Central memory CD8-positive, alpha-beta T cell (primary cell): ENCODE data around the gene PPP1R7.

ENCODE experiments used
- ATAC-seq: fragments of 150-1000 bp; cut with Tn5 transposase; replicated peaks from 2 replicates; pipeline ENCODE4 v1.10.0; 2022; ENCODE audit warnings: mild to moderate bottlenecking, moderate FRiP score, moderate number of reproducible peaks; ENCODE audit not compliant: poor library complexity, severe bottlenecking; ENCODE audit errors: extremely low read depth
- DNase-seq, 2 donors: peaks; one replicate each; pipeline ENCODE4 v3.0.0; 2021; ENCODE audit warnings: low spot score in 2 of 2
- H3K27ac Mint-ChIP-seq: one replicate; pipeline ENCODE4 v1.8.0; 2022; ENCODE audit warnings: low read depth, mild to moderate bottlenecking, moderate library complexity, mixed read lengths
- H3K27me3 Mint-ChIP-seq: one replicate; pipeline ENCODE4 v1.8.0; 2022; ENCODE audit warnings: mixed read lengths
- H3K36me3 Mint-ChIP-seq: one replicate; pipeline ENCODE4 v1.8.0; 2022; ENCODE audit warnings: mild to moderate bottlenecking, moderate library complexity, mixed read lengths; ENCODE audit not compliant: insufficient read depth
- H3K4me1 Mint-ChIP-seq: one replicate; pipeline ENCODE4 v1.8.0; 2022; ENCODE audit warnings: mixed read lengths
- H3K4me3 Mint-ChIP-seq: one replicate; pipeline ENCODE4 v1.8.0; 2022; ENCODE audit warnings: mild to moderate bottlenecking, moderate library complexity, mixed read lengths
- H3K9me3 Mint-ChIP-seq: one replicate; pipeline ENCODE4 v1.8.0; 2022; ENCODE audit warnings: mixed read lengths

Gene PPP1R7

DNA sequence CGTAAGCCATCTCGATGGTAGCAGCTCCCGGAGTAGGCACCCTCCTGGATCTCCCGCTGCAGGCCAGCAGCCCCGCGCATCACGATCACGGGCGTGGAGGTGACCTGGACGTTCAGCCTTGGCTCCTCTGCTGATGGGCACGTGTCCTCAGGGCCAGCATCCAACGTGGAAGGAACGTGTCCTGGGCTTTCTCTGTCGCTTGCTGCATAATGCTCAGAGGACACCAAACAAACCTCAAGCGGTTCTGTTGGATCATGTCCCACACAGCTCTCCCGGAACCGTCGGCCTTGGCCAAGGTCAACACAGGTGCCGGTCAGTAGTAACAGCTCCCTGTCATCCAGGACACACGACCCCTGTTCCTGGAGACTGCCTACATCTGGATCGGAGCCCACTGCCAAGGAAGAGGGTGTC is 24.1 kb upstream of the PPP1R7 start:
- H3K27ac Mint-ChIP-seq: no peak overlapping the region
- ATAC-seq: no peak
- peaks cover 20% of the 10 kb centered on the region for H3K4me1 Mint-ChIP-seq
- H3K4me3 Mint-ChIP-seq: no peak overlapping the region
- H3K9me3 Mint-ChIP-seq: no peaks in the 10 kb centered on the region
- DNase-seq: no peak
- peaks cover 13% of the 10 kb centered on the region for H3K36me3 Mint-ChIP-seq
- no peaks in the 10 kb centered on the region for H3K27me3 Mint-ChIP-seq

GRCh38 chr2:241126771-241127202 is 23.5 kb upstream of the PPP1R7 start:
- Mint-ChIP-seq H3K4me1 (peaks cover 20% of the 10 kb centered on the region), H3K27ac (peak overlapping the region; percentile 95)

GRCh38 chr2:241128266-241128665 is 22.0 kb upstream of the PPP1R7 start:
- ATAC-seq (no peak), DNase-seq (no peak)
- Mint-ChIP-seq H3K4me1 (peaks cover 20% of the 10 kb centered on the region), H3K9me3 (no peaks in the 10 kb centered on the region), H3K4me3 (peak overlapping the region; percentile 41), H3K27me3 (no peaks in the 10 kb centered on the region), H3K36me3 (peaks cover 8% of the 10 kb centered on the region), H3K27ac (peak overlapping the region; percentile 95)

More at GRCh38 chr2:241126771-241127202, 23.5 kb upstream of the PPP1R7 start:
- H3K27me3 Mint-ChIP-seq: no peaks in the 10 kb centered on the region
- no peak for ATAC-seq
- no peaks in the 10 kb centered on the region for H3K9me3 Mint-ChIP-seq
- DNase-seq: no peak
- peaks cover 12% of the 10 kb centered on the region for H3K36me3 Mint-ChIP-seq
- no peak overlapping the region for H3K4me3 Mint-ChIP-seq

GRCh38 chr2:241129086-241129871 is 21.0 kb upstream of the PPP1R7 start:
- Mint-ChIP-seq H3K9me3 (no peaks in the 10 kb centered on the region), H3K4me3 (no peak overlapping the region), H3K4me1 (peaks cover 20% of the 10 kb centered on the region), H3K36me3 (peaks cover 8% of the 10 kb centered on the region), H3K27me3 (no peaks in the 10 kb centered on the region), H3K27ac (no peak overlapping the region)
- DNase-seq (no peak), ATAC-seq (no peak)

DNA sequence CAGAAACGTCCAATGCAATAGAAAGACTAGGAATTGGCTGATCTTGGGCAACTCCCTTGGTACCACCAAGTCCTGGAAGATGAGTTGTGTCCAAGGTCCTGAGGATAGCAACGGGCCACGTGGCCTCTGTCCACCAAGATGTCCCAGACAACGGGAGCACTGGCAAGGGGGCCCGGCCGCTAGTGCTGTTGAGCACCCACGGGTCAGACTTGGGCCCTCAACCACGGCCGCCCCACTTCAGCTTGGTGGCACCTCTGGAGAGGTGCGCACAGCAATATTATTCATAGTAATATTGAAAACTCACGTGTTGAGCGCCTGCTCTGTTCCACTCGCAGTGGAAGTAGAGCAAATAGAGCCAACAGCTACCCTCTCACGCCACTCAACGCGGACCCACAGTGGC is 20.0 kb upstream of the PPP1R7 start:
- no peak for ATAC-seq
- Mint-ChIP-seq H3K9me3 (no peaks in the 10 kb centered on the region), H3K27ac (no peak overlapping the region), H3K4me1 (peaks cover 20% of the 10 kb centered on the region), H3K4me3 (no peak overlapping the region), H3K27me3 (no peaks in the 10 kb centered on the region), H3K36me3 (peaks cover 8% of the 10 kb centered on the region)
- DNase-seq: no peak

- no peak for ATAC-seq
- peaks cover 20% of the 10 kb centered on the region for H3K4me1 Mint-ChIP-seq
- H3K36me3 Mint-ChIP-seq: peaks cover 8% of the 10 kb centered on the region
These were observed 18.7 kb upstream of the PPP1R7 start for GRCh38 chr2:241131531-241131930.

DNA sequence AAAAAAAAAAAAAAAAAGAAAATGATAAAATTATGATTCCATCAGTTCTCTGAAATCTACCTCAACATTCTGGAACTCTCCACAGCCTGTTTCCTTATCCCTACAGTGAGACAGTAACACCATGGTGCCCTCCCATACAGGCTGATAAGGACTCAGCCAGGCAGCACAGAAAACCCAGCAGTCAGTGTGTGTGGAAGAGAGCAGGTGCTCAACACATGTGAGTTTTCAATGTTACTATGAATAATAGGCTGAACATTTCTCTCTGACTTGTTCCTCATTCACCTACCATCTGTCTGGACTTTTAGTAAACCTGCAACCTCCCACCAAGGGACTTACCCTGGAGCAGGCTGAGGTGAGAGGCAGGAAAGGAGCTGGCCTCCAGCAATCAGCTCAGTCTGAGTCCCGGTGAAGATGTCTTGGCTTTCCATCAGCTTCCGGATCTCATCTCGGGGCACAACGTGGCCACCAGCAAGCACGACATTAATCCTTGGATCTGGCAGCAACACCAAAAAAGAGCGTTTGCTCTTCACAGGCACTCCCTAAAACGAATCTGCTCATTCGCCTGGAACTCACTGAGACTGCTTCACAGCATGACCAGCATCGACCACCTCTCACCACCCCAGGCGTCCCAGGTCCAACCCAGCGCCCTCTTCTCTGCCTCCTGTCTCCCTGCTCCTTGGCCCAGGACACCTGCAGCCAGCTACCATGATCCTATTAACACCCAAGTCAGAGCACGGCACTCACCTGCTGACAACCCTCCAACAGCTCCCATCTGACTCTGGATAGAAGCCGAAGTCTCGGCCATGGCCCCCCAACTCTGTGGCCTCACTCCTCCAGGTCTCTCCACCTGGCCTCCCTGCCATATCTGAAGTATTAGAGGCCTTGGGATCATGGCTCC is 17.5 kb upstream of the PPP1R7 start:
- Mint-ChIP-seq H3K27ac (peak overlapping the region; percentile 23), H3K4me1 (peaks cover 13% of the 10 kb centered on the region), H3K27me3 (no peaks in the 10 kb centered on the region), H3K36me3 (peaks cover 6% of the 10 kb centered on the region), H3K9me3 (no peaks in the 10 kb centered on the region), H3K4me3 (no peak overlapping the region)
- ATAC-seq: no peak
- DNase-seq: no peak

More at GRCh38 chr2:241131531-241131930, 18.7 kb upstream of the PPP1R7 start:
- Mint-ChIP-seq H3K4me3 (no peak overlapping the region), H3K27ac (no peak overlapping the region), H3K9me3 (no peaks in the 10 kb centered on the region), H3K27me3 (no peaks in the 10 kb centered on the region)
- DNase-seq: no peak

GRCh38 chr2:241133436-241133820 is 16.8 kb upstream of the PPP1R7 start:
- Mint-ChIP-seq H3K27me3 (no peaks in the 10 kb centered on the region), H3K4me1 (peaks cover 6% of the 10 kb centered on the region), H3K27ac (peak overlapping the region; percentile 23), H3K36me3 (peaks cover 4% of the 10 kb centered on the region), H3K9me3 (no peaks in the 10 kb centered on the region), H3K4me3 (no peak overlapping the region)
- ATAC-seq: no peak
- no peak for DNase-seq

DNA sequence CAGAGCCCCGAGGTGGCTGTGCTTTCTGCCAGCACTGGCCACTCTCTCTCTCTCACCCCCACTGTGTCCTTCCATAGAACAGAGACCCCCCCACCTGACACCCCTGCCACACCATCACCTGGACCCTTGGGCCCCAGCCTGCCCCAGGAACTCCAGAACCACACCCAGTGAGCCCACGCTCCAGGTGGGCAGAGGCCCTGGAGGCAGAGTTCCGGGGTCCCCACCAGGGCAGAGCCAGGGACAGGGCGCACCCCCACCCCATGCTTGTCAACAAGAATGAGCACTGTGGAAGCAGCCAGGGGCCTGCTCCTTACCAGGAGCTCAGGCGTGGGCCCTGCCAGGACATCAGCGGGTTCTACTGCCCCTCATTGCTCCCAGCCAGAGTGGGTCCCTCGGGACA is 15.6 kb upstream of the PPP1R7 start:
- no peaks in the 10 kb centered on the region for H3K9me3 Mint-ChIP-seq
- no peaks in the 10 kb centered on the region for H3K4me1 Mint-ChIP-seq
- H3K27ac Mint-ChIP-seq: no peak overlapping the region
- no peak overlapping the region for H3K4me3 Mint-ChIP-seq
- DNase-seq (no peak), ATAC-seq (no peak)
- no peaks in the 10 kb centered on the region for H3K27me3 Mint-ChIP-seq
- H3K36me3 Mint-ChIP-seq: peaks cover 4% of the 10 kb centered on the region

GRCh38 chr2:241135737-241136136 is 14.5 kb upstream of the PPP1R7 start:
- H3K36me3 Mint-ChIP-seq: peaks cover 4% of the 10 kb centered on the region
- H3K4me3 Mint-ChIP-seq: no peak overlapping the region
- H3K27ac Mint-ChIP-seq: no peak overlapping the region
- DNase-seq (no peak), ATAC-seq (no peak)
- H3K27me3 Mint-ChIP-seq: no peaks in the 10 kb centered on the region
- no peaks in the 10 kb centered on the region for H3K9me3 Mint-ChIP-seq
- no peaks in the 10 kb centered on the region for H3K4me1 Mint-ChIP-seq

DNA sequence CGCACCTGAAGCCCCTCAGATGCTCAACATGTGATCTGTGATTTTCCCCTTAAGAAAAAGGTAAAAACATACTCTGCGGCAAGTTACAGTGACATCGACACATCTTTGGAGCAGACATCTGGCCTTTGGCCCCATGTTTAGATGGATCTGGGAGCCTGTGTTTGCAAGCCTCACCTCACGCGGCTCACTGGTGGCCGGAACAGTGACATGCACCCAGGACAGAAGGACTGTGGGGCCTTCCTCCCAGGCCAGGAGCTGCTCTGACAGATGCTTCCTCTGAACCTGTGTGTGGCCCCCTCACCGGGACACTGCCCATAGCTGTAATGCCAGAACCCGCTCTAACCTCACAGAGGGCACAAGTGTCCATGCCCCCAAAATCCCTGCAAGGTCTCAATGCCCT is 14.1 kb upstream of the PPP1R7 start:
- Mint-ChIP-seq H3K27ac (no peak overlapping the region), H3K27me3 (no peaks in the 10 kb centered on the region), H3K36me3 (peaks cover 4% of the 10 kb centered on the region), H3K4me1 (no peaks in the 10 kb centered on the region), H3K4me3 (no peak overlapping the region), H3K9me3 (no peaks in the 10 kb centered on the region)
- DNase-seq (no peak), ATAC-seq (no peak)

- Mint-ChIP-seq H3K27ac (no peak overlapping the region), H3K4me3 (no peak overlapping the region), H3K36me3 (peaks cover 1% of the 10 kb centered on the region), H3K27me3 (no peaks in the 10 kb centered on the region), H3K4me1 (peaks cover 4% of the 10 kb centered on the region), H3K9me3 (no peaks in the 10 kb centered on the region)
- no peak for DNase-seq
- ATAC-seq: no peak
These were observed 13.5 kb upstream of the PPP1R7 start for GRCh38 chr2:241136661-241137260.
